ENCODE data around the gene HSD11B2. TPM values are rescaled to one million over a fixed set of nuclear protein-coding genes. Genes with fewer than 3 reads are reported as not detected.

HSD11B2 gene
- total and polyA plus RNA-seq, 4 donors, result 0.51 to 6.7 (median 2.2) TPM

DNA sequence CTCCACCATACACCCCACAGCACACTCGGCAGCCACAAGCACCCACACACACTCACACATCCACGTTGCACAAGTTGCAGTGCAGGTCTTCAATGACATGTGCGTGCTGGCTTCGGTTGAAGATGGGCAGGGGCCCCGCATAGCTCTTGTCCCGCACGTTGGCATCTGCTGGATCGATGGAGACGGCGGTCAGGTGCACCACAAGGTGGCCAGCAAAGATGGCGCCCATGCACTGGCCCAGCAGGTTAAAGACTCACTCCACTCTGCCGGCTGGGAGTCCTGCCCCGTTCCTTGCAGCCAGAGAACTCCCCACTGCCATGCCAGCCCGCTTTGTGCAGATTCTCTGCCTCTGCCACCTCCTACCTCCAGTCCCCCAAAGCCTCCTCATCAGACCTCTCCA is 30.0 kb upstream of the HSD11B2 start:
- no peak for DNase-seq (ENCODE audit: low spot score)
- Histone ChIP-seq H3K27me3 (ENCODE audit: control insufficient read depth in 4 of 4, insufficient read depth in 4 of 4, low read length in 3 of 4) (peaks cover 0 to 3% (median 0%) of the 10 kb centered on the region in 4 donors), H3K4me3 (ENCODE audit: low read depth in 1 of 3, low read length in 3 of 3) (no peak overlapping the region), H3K4me1 (ENCODE audit: control insufficient read depth in 4 of 4, insufficient read depth in 4 of 4, low read length in 3 of 4) (peaks cover 0 to 6% (median 1%) of the 10 kb centered on the region in 4 donors), H3K27ac (ENCODE audit: low read depth in 1 of 2, low read length in 2 of 2) (no peak overlapping the region), H3K9ac (ENCODE audit: low read depth in 1 of 2, low read length in 2 of 2) (no peak overlapping the region), H3K9me3 (ENCODE audit: control insufficient read depth in 4 of 4, low read length in 3 of 4) (no peaks in the 10 kb centered on the region), H3K36me3 (ENCODE audit: control insufficient read depth in 4 of 4, insufficient read depth in 3 of 4, low read depth in 1 of 4, low read length in 3 of 4) (no peaks in the 10 kb centered on the region)
- TF ChIP-seq, protein P1, sequence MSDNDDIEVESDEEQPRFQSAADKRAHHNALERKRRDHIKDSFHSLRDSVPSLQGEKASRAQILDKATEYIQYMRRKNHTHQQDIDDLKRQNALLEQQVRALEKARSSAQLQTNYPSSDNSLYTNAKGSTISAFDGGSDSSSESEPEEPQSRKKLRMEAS (IDR thresholded peaks at IDR 0.05), result no peak
- no peak for TF ChIP-seq FOXA1 (IDR thresholded peaks at IDR 0.05)
- TF ChIP-seq SP1 (IDR thresholded peaks at IDR 0.05), result no peak
- TF ChIP-seq, protein P2, sequence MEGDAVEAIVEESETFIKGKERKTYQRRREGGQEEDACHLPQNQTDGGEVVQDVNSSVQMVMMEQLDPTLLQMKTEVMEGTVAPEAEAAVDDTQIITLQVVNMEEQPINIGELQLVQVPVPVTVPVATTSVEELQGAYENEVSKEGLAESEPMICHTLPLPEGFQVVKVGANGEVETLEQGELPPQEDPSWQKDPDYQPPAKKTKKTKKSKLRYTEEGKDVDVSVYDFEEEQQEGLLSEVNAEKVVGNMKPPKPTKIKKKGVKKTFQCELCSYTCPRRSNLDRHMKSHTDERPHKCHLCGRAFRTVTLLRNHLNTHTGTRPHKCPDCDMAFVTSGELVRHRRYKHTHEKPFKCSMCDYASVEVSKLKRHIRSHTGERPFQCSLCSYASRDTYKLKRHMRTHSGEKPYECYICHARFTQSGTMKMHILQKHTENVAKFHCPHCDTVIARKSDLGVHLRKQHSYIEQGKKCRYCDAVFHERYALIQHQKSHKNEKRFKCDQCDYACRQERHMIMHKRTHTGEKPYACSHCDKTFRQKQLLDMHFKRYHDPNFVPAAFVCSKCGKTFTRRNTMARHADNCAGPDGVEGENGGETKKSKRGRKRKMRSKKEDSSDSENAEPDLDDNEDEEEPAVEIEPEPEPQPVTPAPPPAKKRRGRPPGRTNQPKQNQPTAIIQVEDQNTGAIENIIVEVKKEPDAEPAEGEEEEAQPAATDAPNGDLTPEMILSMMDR (IDR thresholded peaks at IDR 0.05; ENCODE audit: low read depth, low read length, missing input control), result no peak
- TF ChIP-seq EGR1 (IDR thresholded peaks at IDR 0.05; ENCODE audit: low read depth in 2 of 2), result no peak
- TF ChIP-seq GABPA (IDR thresholded peaks at IDR 0.05 in 1 of 2, conservative IDR thresholded peaks at IDR 0.05 in 1 of 2), result no peak
- no peak for TF ChIP-seq NR2F2 (IDR thresholded peaks at IDR 0.05)
- no peak for TF ChIP-seq YY1 (IDR thresholded peaks at IDR 0.05)
- TF ChIP-seq, protein P3, sequence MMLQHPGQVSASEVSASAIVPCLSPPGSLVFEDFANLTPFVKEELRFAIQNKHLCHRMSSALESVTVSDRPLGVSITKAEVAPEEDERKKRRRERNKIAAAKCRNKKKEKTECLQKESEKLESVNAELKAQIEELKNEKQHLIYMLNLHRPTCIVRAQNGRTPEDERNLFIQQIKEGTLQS (IDR thresholded peaks at IDR 0.05), result no peak
- TF ChIP-seq, protein P4, sequence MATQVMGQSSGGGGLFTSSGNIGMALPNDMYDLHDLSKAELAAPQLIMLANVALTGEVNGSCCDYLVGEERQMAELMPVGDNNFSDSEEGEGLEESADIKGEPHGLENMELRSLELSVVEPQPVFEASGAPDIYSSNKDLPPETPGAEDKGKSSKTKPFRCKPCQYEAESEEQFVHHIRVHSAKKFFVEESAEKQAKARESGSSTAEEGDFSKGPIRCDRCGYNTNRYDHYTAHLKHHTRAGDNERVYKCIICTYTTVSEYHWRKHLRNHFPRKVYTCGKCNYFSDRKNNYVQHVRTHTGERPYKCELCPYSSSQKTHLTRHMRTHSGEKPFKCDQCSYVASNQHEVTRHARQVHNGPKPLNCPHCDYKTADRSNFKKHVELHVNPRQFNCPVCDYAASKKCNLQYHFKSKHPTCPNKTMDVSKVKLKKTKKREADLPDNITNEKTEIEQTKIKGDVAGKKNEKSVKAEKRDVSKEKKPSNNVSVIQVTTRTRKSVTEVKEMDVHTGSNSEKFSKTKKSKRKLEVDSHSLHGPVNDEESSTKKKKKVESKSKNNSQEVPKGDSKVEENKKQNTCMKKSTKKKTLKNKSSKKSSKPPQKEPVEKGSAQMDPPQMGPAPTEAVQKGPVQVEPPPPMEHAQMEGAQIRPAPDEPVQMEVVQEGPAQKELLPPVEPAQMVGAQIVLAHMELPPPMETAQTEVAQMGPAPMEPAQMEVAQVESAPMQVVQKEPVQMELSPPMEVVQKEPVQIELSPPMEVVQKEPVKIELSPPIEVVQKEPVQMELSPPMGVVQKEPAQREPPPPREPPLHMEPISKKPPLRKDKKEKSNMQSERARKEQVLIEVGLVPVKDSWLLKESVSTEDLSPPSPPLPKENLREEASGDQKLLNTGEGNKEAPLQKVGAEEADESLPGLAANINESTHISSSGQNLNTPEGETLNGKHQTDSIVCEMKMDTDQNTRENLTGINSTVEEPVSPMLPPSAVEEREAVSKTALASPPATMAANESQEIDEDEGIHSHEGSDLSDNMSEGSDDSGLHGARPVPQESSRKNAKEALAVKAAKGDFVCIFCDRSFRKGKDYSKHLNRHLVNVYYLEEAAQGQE (IDR thresholded peaks at IDR 0.05), result no peak
- no peak for TF ChIP-seq HNF4G (IDR thresholded peaks at IDR 0.05)
- WGBS, result 96% methylated on average over 14 of the region's 14 CpGs

DNA sequence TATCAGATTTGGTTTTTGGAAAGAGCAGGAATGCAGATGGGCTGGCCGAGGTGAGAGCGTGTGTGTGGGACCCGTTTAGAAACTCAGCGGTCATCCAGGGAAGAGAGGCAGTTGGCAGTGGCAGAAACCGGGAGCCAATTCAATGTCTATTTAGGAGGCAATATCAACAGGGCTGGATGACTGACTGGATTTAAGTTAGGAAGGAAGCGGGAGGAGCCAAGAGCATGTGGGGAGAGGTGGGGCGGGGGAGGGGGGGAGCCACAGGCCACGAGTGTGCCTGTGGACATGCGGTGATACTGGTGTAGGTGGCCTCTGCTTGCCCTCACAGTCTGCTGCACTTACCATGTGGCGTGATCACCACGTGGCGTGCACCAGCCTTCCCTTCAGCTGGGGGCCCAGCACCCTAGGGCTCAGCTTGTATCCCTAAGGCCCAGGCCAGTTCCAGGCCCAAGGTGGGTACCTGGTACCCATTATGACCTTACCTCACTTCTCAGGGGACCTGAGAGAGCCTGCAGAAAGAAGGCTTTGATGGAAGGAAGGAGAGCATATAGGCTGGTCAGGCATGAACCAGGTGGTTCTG is 26.9 kb upstream of the HSD11B2 start:
- Histone ChIP-seq H3K9ac (ENCODE audit: low read depth in 1 of 2, low read length in 2 of 2) (no peak overlapping the region), H3K4me3 (ENCODE audit: low read depth in 1 of 3, low read length in 3 of 3) (no peak overlapping the region), H3K36me3 (ENCODE audit: control insufficient read depth in 4 of 4, insufficient read depth in 3 of 4, low read depth in 1 of 4, low read length in 3 of 4) (no peaks in the 10 kb centered on the region), H3K9me3 (ENCODE audit: control insufficient read depth in 4 of 4, low read length in 3 of 4) (no peaks in the 10 kb centered on the region), H3K27me3 (ENCODE audit: control insufficient read depth in 4 of 4, insufficient read depth in 4 of 4, low read length in 3 of 4) (no peaks in the 10 kb centered on the region), H3K4me1 (ENCODE audit: control insufficient read depth in 4 of 4, insufficient read depth in 4 of 4, low read length in 3 of 4) (peaks cover 0 to 3% (median under 1%) of the 10 kb centered on the region in 4 donors), H3K27ac (ENCODE audit: low read depth in 1 of 2, low read length in 2 of 2) (no peak overlapping the region)
- WGBS, result 85% methylated on average over 12 of the region's 12 CpGs
- DNase-seq (ENCODE audit: low spot score), result no peak
- TF ChIP-seq FOXA1 (IDR thresholded peaks at IDR 0.05) (no peak), SP1 (IDR thresholded peaks at IDR 0.05) (no peak)
- TF ChIP-seq, protein P2 (IDR thresholded peaks at IDR 0.05; ENCODE audit: low read depth, low read length, missing input control), result no peak
- TF ChIP-seq, protein P1 (IDR thresholded peaks at IDR 0.05), result no peak
- TF ChIP-seq, protein P4 (IDR thresholded peaks at IDR 0.05), result no peak
- TF ChIP-seq, protein P3 (IDR thresholded peaks at IDR 0.05), result no peak
